ENCODE measurements around the gene UNK. TPM values are rescaled to one million over a fixed set of nuclear protein-coding genes. Genes with fewer than 3 reads are reported as not detected.

Gene UNK
- total and polyA plus RNA-seq, 2 donors (not counting 1 experiment from before 2014, with no cell fraction given), result 35.5 to 70.3 TPM

GRCh38 chr17:75773808-75774470, 10.7 kb upstream of the UNK start:
- H3K27me3 Mint-ChIP-seq, result no peaks in the 10 kb centered on the region
- Histone ChIP-seq H2AFZ (ENCODE audit: insufficient read depth, low read depth, low read length, poor library complexity, severe bottlenecking) (no peak overlapping the region), H4K20me1 (ENCODE audit: control insufficient read depth, insufficient read depth, low read length, poor library complexity, severe bottlenecking) (peaks cover 37% of the 10 kb centered on the region), H3K36me3 (replicated peaks in 1 of 2; ENCODE audit: control extremely low read depth in 1 of 2, control insufficient read depth in 1 of 2, extremely low read depth in 1 of 2, insufficient read depth in 2 of 2, low read length in 1 of 2) (peaks cover 4 to 42% of the 10 kb centered on the region in 2 experiments), H3K4me1 (ENCODE audit: control insufficient read depth in 2 of 2, insufficient read depth in 2 of 2, low read length in 2 of 2) (peaks cover 16 to 34% of the 10 kb centered on the region in 2 donors), H3K9ac (ENCODE audit: low read length) (no peak overlapping the region), H3K9me3 (ENCODE audit: control extremely low read depth in 1 of 3, control insufficient read depth in 2 of 3, insufficient read depth in 1 of 3, low read length in 2 of 3) (no peaks in the 10 kb centered on the region), H3K27ac (ENCODE audit: low read length in 2 of 2) (no peak overlapping the region), H3K4me3 (ENCODE audit: control extremely low read depth in 1 of 5, extremely low read depth in 1 of 5, insufficient read depth in 1 of 5, low read depth in 2 of 5, low read length in 4 of 5) (no peak overlapping the region), H3K27me3 (replicated peaks in 1 of 4; ENCODE audit: control extremely low read depth in 1 of 4, control insufficient read depth in 3 of 4, insufficient read depth in 4 of 4, low read length in 3 of 4) (no peaks in the 10 kb centered on the region), H3K4me2 (replicated peaks; ENCODE audit: low read depth, low read length, poor library complexity, severe bottlenecking) (no peak overlapping the region), H3K79me2 (ENCODE audit: control insufficient read depth, insufficient read depth, low read length) (peaks cover 22% of the 10 kb centered on the region)
- no peak overlapping the region for H3K4me3 Mint-ChIP-seq
- WGBS (ENCODE audit: insufficient coverage), result 95% methylated on average over 9 of the region's 15 CpGs
- H3K4me1 Mint-ChIP-seq, result peaks cover 37% of the 10 kb centered on the region
- CTCF ChIA-PET, result interaction anchor here (1.1 to 8.5 kb wide), 5 partner anchors 9 to 53 kb away, joined by 3 to 54 read pairs (median 6); partner anchors contain the start of genes GALK1 and UNK
- TF ChIP-seq EZH2 (IDR thresholded peaks at IDR 0.05; ENCODE audit: borderline replicate concordance, insufficient read depth, low read depth, low read length, poor library complexity, severe bottlenecking) (no peak), CTCF (IDR thresholded peaks at IDR 0.05) (no peak)
- intact Hi-C loops (cut with micrococcal nuclease), result no loop called here
- H3K27ac Mint-ChIP-seq, result peak overlapping the region; percentile 15
- no peak for ATAC-seq (ENCODE audit: low read depth)
- no peak for DNase-seq
- H3K9me3 Mint-ChIP-seq (ENCODE audit: insufficient read depth), result no peaks in the 10 kb centered on the region
- POLR2A ChIA-PET, result interaction anchor here (1.1 to 8.4 kb wide), 5 partner anchors 9 to 125 kb away, joined by 3 to 78 read pairs (median 5); partner anchors contain the start of genes GALK1, TRIM65, UNC13D and UNK

GRCh38 chr17:75774471-75774990, 10.1 kb upstream of the UNK start:
- H3K27ac Mint-ChIP-seq, result peak overlapping the region; percentile 38
- peaks cover 43% of the 10 kb centered on the region for H4K20me1 ChIP-seq (ENCODE audit: control insufficient read depth, insufficient read depth, low read length, poor library complexity, severe bottlenecking)
- H3K36me3 ChIP-seq (replicated peaks in 1 of 2; ENCODE audit: control extremely low read depth in 1 of 2, control insufficient read depth in 1 of 2, extremely low read depth in 1 of 2, insufficient read depth in 2 of 2, low read length in 1 of 2), result peaks cover 4 to 42% of the 10 kb centered on the region in 2 experiments
- H3K4me1 ChIP-seq (ENCODE audit: control insufficient read depth in 2 of 2, insufficient read depth in 2 of 2, low read length in 2 of 2), result peaks cover 16 to 34% of the 10 kb centered on the region in 2 donors
- H3K4me3 Mint-ChIP-seq, result no peak overlapping the region
- H2AFZ ChIP-seq (ENCODE audit: insufficient read depth, low read depth, low read length, poor library complexity, severe bottlenecking), result no peak overlapping the region
- no peak for ATAC-seq (ENCODE audit: low read depth)
- no peak overlapping the region for H3K9ac ChIP-seq (ENCODE audit: low read length)
- 100% methylated on average over 4 of the region's 4 CpGs for WGBS (ENCODE audit: insufficient coverage)
- no peaks in the 10 kb centered on the region for H3K27me3 ChIP-seq (replicated peaks in 1 of 4; ENCODE audit: control extremely low read depth in 1 of 4, control insufficient read depth in 3 of 4, insufficient read depth in 4 of 4, low read length in 3 of 4)
- H3K79me2 ChIP-seq (ENCODE audit: control insufficient read depth, insufficient read depth, low read length), result peaks cover 28% of the 10 kb centered on the region
- no peaks in the 10 kb centered on the region for H3K9me3 ChIP-seq (ENCODE audit: control extremely low read depth in 1 of 3, control insufficient read depth in 2 of 3, insufficient read depth in 1 of 3, low read length in 2 of 3)
- no peaks in the 10 kb centered on the region for H3K9me3 Mint-ChIP-seq (ENCODE audit: insufficient read depth)
- H3K4me3 ChIP-seq (ENCODE audit: control extremely low read depth in 1 of 5, extremely low read depth in 1 of 5, insufficient read depth in 1 of 5, low read depth in 2 of 5, low read length in 4 of 5), result no peak overlapping the region
- ChIA-PET POLR2A (interaction anchor here (1.3 to 8.4 kb wide), 3 partner anchors 10 to 124 kb away, joined by 3 to 78 read pairs (median 10); partner anchors contain the start of genes GALK1 and TRIM65), CTCF (interaction anchor here (1.1 to 8.5 kb wide), 3 partner anchors 9 to 53 kb away, joined by 3 to 54 read pairs (median 41); partner anchors contain the start of gene GALK1)
- H3K27me3 Mint-ChIP-seq, result no peaks in the 10 kb centered on the region
- peaks cover 37% of the 10 kb centered on the region for H3K4me1 Mint-ChIP-seq
- H3K27ac ChIP-seq (ENCODE audit: low read length in 2 of 2), result no peak overlapping the region
- intact Hi-C loops (cut with micrococcal nuclease), result no loop called here
- H3K4me2 ChIP-seq (replicated peaks; ENCODE audit: low read depth, low read length, poor library complexity, severe bottlenecking), result no peak overlapping the region
- no peak for TF ChIP-seq CTCF (IDR thresholded peaks at IDR 0.05)
- TF ChIP-seq EZH2 (IDR thresholded peaks at IDR 0.05; ENCODE audit: borderline replicate concordance, insufficient read depth, low read depth, low read length, poor library complexity, severe bottlenecking), result no peak
- no peak for DNase-seq

Data from B cell (primary cell).